Lower leg skin (tissue), 4 donors: Measurements from ENCODE around the gene KRTAP1-3. TPM values are rescaled to one million over a fixed set of nuclear protein-coding genes. Genes with fewer than 3 reads are reported as not detected.
"Not testable (repeated sequence)": the region's sequence is repeated elsewhere in the genome, so short reads cannot be mapped to it uniquely, and the experiment has no call there.

ENCODE experiments used
- DNase-seq, 2 donors: peaks; one replicate each; pipeline ENCODE4 v3.0.0-alpha.2; 2019; ENCODE audit warnings: low spot score in 2 of 2
- H3K4me3 ChIP-seq: fragments of 200-600 bp; sonication (generic); 2 replicates; pipeline ENCODE4 v1.5.1; 2017; ENCODE audit warnings: mild to moderate bottlenecking, low read depth; ENCODE audit not compliant: poor library complexity, severe bottlenecking
- CTCF ChIP-seq, 3 donors: fragments of 450-650 bp; IDR thresholded peaks; one replicate each; pipeline ENCODE4 v1.5.1; 2016; ENCODE audit warnings: antibody characterized with exemption in 3 of 3, mild to moderate bottlenecking in 3 of 3, moderate library complexity in 2 of 3
- POLR2A ChIP-seq, 2 donors: fragments of 450-650 bp; IDR thresholded peaks; one replicate each; pipeline ENCODE4 v1.6.1; 2016 to 2017; ENCODE audit warnings: antibody characterized with exemption in 2 of 2, mild to moderate bottlenecking in 1 of 2, moderate library complexity in 1 of 2
- WGBS, 2 donors: methylation state at CpG; one replicate each; pipeline ENCODE4 v1.1.5; 2018; 5-methylcytosine and 5-hydroxymethylcytosine counted together
- intact Hi-C: fragments of 100-400 bp; cut with DNase I; formaldehyde crosslinking; loops from one replicate; pipeline ENCODE4 v1.15.0; 2023; ENCODE audit warnings: low total_unique reads
- total RNA-seq, 4 donors: library from RNA; depleted of rRNA; stranded (reverse); fragments of >200 nt; gene quantifications; one replicate each; pipeline ENCODE4 v1.1.0, GENCODE V29; 2016

Gene KRTAP1-3
- total RNA-seq, 4 donors from 2014 or later: 1.6 to 107 TPM; not detected in 2

GRCh38 chr17:41004397-41004796, 30.3 kb downstream of the KRTAP1-3 start:
- no peak overlapping the region for H3K4me3 ChIP-seq
- intact Hi-C loops: no loop called here
- 86 to 89% methylated on average over 3 of the region's 3 CpGs for WGBS, 2 donors
- DNase-seq: no peak
- TF ChIP-seq POLR2A (IDR thresholded peaks at IDR 0.05): no peak
- TF ChIP-seq CTCF (IDR thresholded peaks at IDR 0.05): no peak

- TF ChIP-seq POLR2A (IDR thresholded peaks at IDR 0.05): no peak
- TF ChIP-seq CTCF (IDR thresholded peaks at IDR 0.05): no peak
- intact Hi-C loops: no loop called here
- 59 to 61% methylated on average over 4 of the region's 4 CpGs for WGBS, 2 donors
- H3K4me3 ChIP-seq: no peak overlapping the region
- no peak for DNase-seq
Observed at GRCh38 chr17:41003926-41004325, 30.7 kb downstream of the KRTAP1-3 start.

GRCh38 chr17:41002814-41003213, 31.9 kb downstream of the KRTAP1-3 start:
- TF ChIP-seq CTCF (IDR thresholded peaks at IDR 0.05) (no peak), POLR2A (IDR thresholded peaks at IDR 0.05) (no peak)
- WGBS, 2 donors: 44 to 50% methylated on average over 5 of the region's 5 CpGs
- intact Hi-C loops: no loop called here
- no peak for DNase-seq
- no peak overlapping the region for H3K4me3 ChIP-seq

- 90 to 91% methylated on average over 4 of the region's 4 CpGs for WGBS, 2 donors
- intact Hi-C loops: no loop called here
- H3K4me3 ChIP-seq: no peak overlapping the region
- DNase-seq: no peak
- no peak for TF ChIP-seq CTCF (IDR thresholded peaks at IDR 0.05)
- TF ChIP-seq POLR2A (IDR thresholded peaks at IDR 0.05): no peak
Observed at GRCh38 chr17:41001795-41002194, 32.9 kb downstream of the KRTAP1-3 start.

- intact Hi-C loops, H3K4me3 ChIP-seq, DNase-seq: not testable (repeated sequence)
- WGBS, 2 donors: 90 to 92% methylated on average over 6 of the region's 6 CpGs
Observed at GRCh38 chr17:40999563-40999962, 35.1 kb downstream of the KRTAP1-3 start, which contains the start of gene KRTAP3-2. Gene KRTAP3-2, minus strand, starts transcription at chr17:40999906. Its CDS starts 53 bp downstream, at chr17:40999853.

GRCh38 chr17:40997361-40997760, 37.3 kb downstream of the KRTAP1-3 start:
- DNase-seq: no peak
- no peak overlapping the region for H3K4me3 ChIP-seq
- TF ChIP-seq CTCF (IDR thresholded peaks at IDR 0.05): no peak
- no peak for TF ChIP-seq POLR2A (IDR thresholded peaks at IDR 0.05)
- 58 to 66% methylated on average over 2 of the region's 2 CpGs for whole genome bisulfite sequencing, 2 donors
- intact Hi-C loops: no loop called here
